NB4 (cell line): ENCODE measurements around the gene PPP2R5B.

Source experiments
- CTCF ChIP-seq: IDR thresholded peaks from one replicate; pipeline ENCODE4 v1.5.1; 2012; ENCODE audit warnings: low read depth, low read length
- MYC ChIP-seq: IDR thresholded peaks from 2 replicates; pipeline ENCODE4 v1.6.1; 2011; ENCODE audit warnings: low read depth, low read length
- POLR2A ChIP-seq: IDR thresholded peaks from 2 replicates; pipeline ENCODE4 v1.6.1; 2011; ENCODE audit warnings: mild to moderate bottlenecking; ENCODE audit not compliant: insufficient read length; ENCODE audit errors: extremely low read depth

- TF ChIP-seq CTCF (no peak), POLR2A (no peak), MYC (no peak)
Observed at GRCh38 chr11:64908766-64909165, 15.7 kb upstream of the PPP2R5B start.
